H1 (cell line): ENCODE results near the gene C9orf43. TPM values are rescaled to one million over a fixed set of nuclear protein-coding genes. Genes with fewer than 3 reads are reported as not detected.

Experiments used
- BCL11A ChIP-seq, 2 experiments: IDR thresholded peaks; one replicate each; pipeline ENCODE4 v1.6.1; 2011; ENCODE audit warnings: low read depth in 2 of 2, low read length in 2 of 2, mild to moderate bottlenecking in 2 of 2
- BRCA1 ChIP-seq: IDR thresholded peaks from 2 replicates; pipeline ENCODE4 v1.6.1; 2012; ENCODE audit warnings: low read depth, low read length, improper control_type of control experiment
- CEBPB ChIP-seq: IDR thresholded peaks from 2 replicates; pipeline ENCODE4 v1.6.1; 2012; ENCODE audit warnings: low read depth, low read length
- GABPA ChIP-seq: IDR thresholded peaks from 2 replicates; pipeline ENCODE4 v1.6.1; 2011; ENCODE audit warnings: mild to moderate bottlenecking, low read length, moderate library complexity, borderline replicate concordance; ENCODE audit not compliant: insufficient read depth
- RXRA ChIP-seq: IDR thresholded peaks from 2 replicates; pipeline ENCODE4 v1.6.1; 2011; ENCODE audit warnings: low read depth, mild to moderate bottlenecking, low read length, moderate library complexity; ENCODE audit not compliant: insufficient read depth
- SRF ChIP-seq: IDR thresholded peaks from 2 replicates; pipeline ENCODE4 v1.6.1; 2011; ENCODE audit warnings: mild to moderate bottlenecking, low read depth, low read length, moderate library complexity
- YY1 ChIP-seq: IDR thresholded peaks from 2 replicates; pipeline ENCODE4 v1.6.1; 2011; ENCODE audit warnings: low read depth, mild to moderate bottlenecking, low read length
- polyA plus RNA-seq, 7 experiments: library from polyadenylated mRNA; depleted of rRNA in 3 of 7; stranded (reverse) in 5 of 7; unstranded in 2 of 7; fragments of >200 nt in 5 of 7; fragments of 200-250 nt in 2 of 7; gene quantifications; 1 replicate in 5 of 7; 2 replicates in 1 of 7; 4 replicates in 1 of 7; pipeline versions ENCODE4 v1.2.1 to v1.2.3, GENCODE V29; 2011 to 2013; ENCODE audit warnings: missing spikeins in 2 of 7, mixed read lengths in 2 of 7
- total RNA-seq: library from RNA; stranded (reverse); fragmentation: NEBNext Ultra II Directional; extraction: Animal tissue kit (Norgen Biotek cat#: 25700); gene quantifications from 2 replicates; pipeline ENCODE4 v1.2.1, GENCODE V29; 2021

C9orf43 gene
- total and polyA plus RNA-seq, 2 of the 8 experiments (the other 6 are each of a cell fraction or from before 2014, with no cell fraction given), result 0.35 to 0.52 TPM

DNA sequence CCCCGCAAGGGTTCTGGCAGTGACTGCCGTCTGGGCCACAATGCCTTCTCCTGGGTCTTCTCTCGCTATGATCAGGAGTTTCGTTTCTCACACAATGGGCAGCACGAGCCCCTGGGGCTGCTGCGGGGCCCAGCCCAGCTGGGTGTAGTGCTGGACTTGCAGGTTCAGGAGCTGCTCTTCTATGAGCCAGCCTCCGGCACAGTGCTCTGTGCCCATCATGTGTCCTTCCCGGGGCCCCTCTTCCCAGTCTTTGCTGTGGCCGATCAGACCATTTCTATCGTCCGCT is 40.7 kb upstream of the C9orf43 start (continued):
- TF ChIP-seq SRF, result no peak
- no peak for TF ChIP-seq BCL11A (IDR thresholded peaks at IDR 0.05; ENCODE audit: low read depth in 2 of 2, low read length in 2 of 2)
- no peak for TF ChIP-seq GABPA
- no peak for TF ChIP-seq YY1
- TF ChIP-seq RXRA, result no peak
- no peak for TF ChIP-seq CEBPB
- TF ChIP-seq BRCA1, result no peak
